IMR-90 (cell line): Measurements from ENCODE around the gene HDAC9. TPM values are rescaled to one million over a fixed set of nuclear protein-coding genes. Genes with fewer than 3 reads are reported as not detected.
A peak's percentile ranks its signal among the peaks of the same experiment; 100 is the strongest.

Experiments used
- ATAC-seq: fragments of 200-7000 bp; cut with Tn5 transposase; 2 replicates; pipeline ENCODE4 v1.9.1; 2020; ENCODE audit warnings: low read depth, mild to moderate bottlenecking, moderate library complexity
- BruUV-seq: library from RNA; stranded (reverse); fragments of 400-500 nt; replicated peaks from 2 replicates; lab custom pipeline; 2021; lab: Mats Ljungman, UMichigan
- CTCF ChIA-PET: fragments of 300-600 bp; formaldehyde crosslinking; extraction: SDS; loops from one replicate; lab custom pipeline; 2021; ENCODE audit warnings: antibody characterized with exemption; lab: Yijun Ruan, JAX
- POLR2A ChIA-PET: fragments of 300-600 bp; sonication (Branson Sonifier 250); formaldehyde crosslinking; loops from one replicate; lab custom pipeline; 2022; ENCODE audit warnings: antibody characterized with exemption; ENCODE audit not compliant: unreplicated experiment; lab: Charles Lee
- DNase-seq: peaks from one replicate; pipeline ENCODE4 v3.0.0; 2013
- H2AFZ ChIP-seq: replicated peaks from 2 replicates; pipeline ENCODE3; 2013; ENCODE audit warnings: low read length, mild to moderate bottlenecking; ENCODE audit not compliant: poor library complexity
- H2AK5ac ChIP-seq: 2 replicates; pipeline ENCODE4 v1.6.1; 2013; ENCODE audit warnings: low read depth, low read length, inconsistent platforms
- H2AK9ac ChIP-seq: replicated peaks from 2 replicates; pipeline ENCODE3; 2013; ENCODE audit warnings: mild to moderate bottlenecking, low read depth, low read length, moderate library complexity; ENCODE audit not compliant: poor library complexity
- H2BK120ac ChIP-seq: 2 replicates; pipeline ENCODE4 v1.6.1; 2013; ENCODE audit warnings: low read depth, low read length, inconsistent platforms
- H2BK15ac ChIP-seq: 3 replicates; pipeline ENCODE4 v1.6.1; 2013; ENCODE audit warnings: low read depth, low read length, inconsistent platforms
- H2BK20ac ChIP-seq: 2 replicates; pipeline ENCODE4 v1.6.1; 2013; ENCODE audit warnings: low read depth, mild to moderate bottlenecking, inconsistent platforms, low read length, moderate library complexity
- H2BK5ac ChIP-seq: 2 replicates; pipeline ENCODE4 v1.6.1; 2013; ENCODE audit warnings: mild to moderate bottlenecking, low read depth, low read length, inconsistent platforms; ENCODE audit not compliant: poor library complexity, severe bottlenecking
- H3K14ac ChIP-seq: replicated peaks from 2 replicates; pipeline ENCODE4 v1.6.1; 2013; ENCODE audit warnings: low read depth, low read length, inconsistent platforms
- H3K18ac ChIP-seq: 2 replicates; pipeline ENCODE4 v1.6.1; 2013; ENCODE audit warnings: low read depth, low read length, control low read depth
- H3K23ac ChIP-seq: 2 replicates; pipeline ENCODE4 v1.6.1; 2013; ENCODE audit warnings: low read depth, low read length, inconsistent platforms
- H3K27ac ChIP-seq: 2 replicates; pipeline ENCODE4 v1.5.1; 2013; ENCODE audit warnings: mild to moderate bottlenecking, control low read depth, low read length; ENCODE audit not compliant: insufficient read depth
- H3K27me3 ChIP-seq: 2 replicates; pipeline ENCODE4 v1.6.1; 2013; ENCODE audit warnings: low read length; ENCODE audit not compliant: control insufficient read depth, insufficient read depth
- H3K36me3 ChIP-seq: 2 replicates; pipeline ENCODE4 v1.6.1; 2013; ENCODE audit warnings: low read length, mixed read lengths; ENCODE audit not compliant: control insufficient read depth, insufficient read depth
- H3K4ac ChIP-seq: 2 replicates; pipeline ENCODE4 v1.6.1; 2013; ENCODE audit warnings: low read depth, low read length, inconsistent platforms
- H3K4me1 ChIP-seq: 2 replicates; pipeline ENCODE4 v1.6.1; 2013; ENCODE audit warnings: low read length, mixed read lengths; ENCODE audit not compliant: control insufficient read depth, insufficient read depth
- H3K4me2 ChIP-seq: 2 replicates; pipeline ENCODE4 v1.6.1; 2013; ENCODE audit warnings: low read depth, mild to moderate bottlenecking, control low read depth, low read length, moderate library complexity
- H3K4me3 ChIP-seq: 2 replicates; pipeline ENCODE4 v1.5.1; 2013; ENCODE audit warnings: low read depth, mild to moderate bottlenecking, control low read depth, low read length, moderate library complexity; ENCODE audit not compliant: insufficient read depth
- H3K56ac ChIP-seq: 2 replicates; pipeline ENCODE4 v1.6.1; 2013; ENCODE audit warnings: low read length, inconsistent platforms; ENCODE audit not compliant: insufficient read depth; ENCODE audit errors: extremely low read depth
- H3K79me1 ChIP-seq, 2 experiments: 2 replicates each; pipeline ENCODE4 v1.6.1; 2013; ENCODE audit warnings: low read length in 2 of 2, inconsistent platforms in 1 of 2, low read depth in 1 of 2
- H3K9ac ChIP-seq: 2 replicates; pipeline ENCODE4 v1.6.1; 2013; ENCODE audit warnings: low read depth, low read length, control low read depth
- H3K9me1 ChIP-seq: 2 replicates; pipeline ENCODE4 v1.6.1; 2013; ENCODE audit warnings: low read length, inconsistent platforms; ENCODE audit not compliant: insufficient read depth
- H3K9me3 ChIP-seq: 2 replicates; pipeline ENCODE4 v1.6.1; 2013; ENCODE audit warnings: low read length; ENCODE audit not compliant: control insufficient read depth, insufficient read depth
- H4K20me1 ChIP-seq: 2 replicates; pipeline ENCODE4 v1.6.1; 2013; ENCODE audit warnings: low read length, inconsistent platforms; ENCODE audit not compliant: insufficient read depth
- H4K5ac ChIP-seq: 2 replicates; pipeline ENCODE4 v1.6.1; 2013; ENCODE audit warnings: mild to moderate bottlenecking, low read depth, low read length, control low read depth
- H4K8ac ChIP-seq, 2 experiments: 2 replicates each; pipeline ENCODE4 v1.6.1; 2013; ENCODE audit warnings: low read depth in 2 of 2, low read length in 2 of 2, control low read depth in 1 of 2, inconsistent platforms in 1 of 2
- H4K91ac ChIP-seq: 2 replicates; pipeline ENCODE4 v1.6.1; 2013; ENCODE audit warnings: low read depth, low read length, inconsistent platforms; ENCODE audit not compliant: insufficient read depth
- BHLHE40 ChIP-seq: fragments of 150-350 bp; IDR thresholded peaks from 2 replicates; pipeline ENCODE4 v1.6.1; 2016; ENCODE audit warnings: mild to moderate bottlenecking, low read depth, low read length
- CEBPB ChIP-seq: IDR thresholded peaks from 2 replicates; pipeline ENCODE4 v1.6.1; 2012; ENCODE audit warnings: low read depth, low read length, improper control_type of control experiment
- FOS ChIP-seq: fragments of 150-350 bp; IDR thresholded peaks from 2 replicates; pipeline ENCODE4 v1.6.1; 2016; ENCODE audit warnings: low read depth, low read length
- MAFK ChIP-seq: IDR thresholded peaks from 2 replicates; pipeline ENCODE4 v1.6.1; 2012; ENCODE audit warnings: low read depth, low read length, improper control_type of control experiment
- MAZ ChIP-seq: IDR thresholded peaks from 2 replicates; pipeline ENCODE4 v1.6.1; 2012; ENCODE audit warnings: low read depth, mild to moderate bottlenecking, low read length, improper control_type of control experiment, moderate library complexity, borderline replicate concordance
- MXI1 ChIP-seq: IDR thresholded peaks from 2 replicates; pipeline ENCODE4 v1.6.1; 2012; ENCODE audit warnings: low read depth, mild to moderate bottlenecking, low read length, moderate library complexity, borderline replicate concordance
- NFE2L2 ChIP-seq: fragments of 150-350 bp; IDR thresholded peaks from 2 replicates; pipeline ENCODE4 v1.6.1; 2016; ENCODE audit warnings: low read depth, mild to moderate bottlenecking, low read length
- POLR2A ChIP-seq: IDR thresholded peaks from 2 replicates; pipeline ENCODE4 v1.6.1; 2012; ENCODE audit warnings: mild to moderate bottlenecking, low read depth, low read length
- RAD21 ChIP-seq: IDR thresholded peaks from 2 replicates; pipeline ENCODE4 v1.6.1; 2012; ENCODE audit warnings: low read length, improper control_type of control experiment
- RFX5 ChIP-seq: IDR thresholded peaks from 2 replicates; pipeline ENCODE4 v1.8.0; 2012; ENCODE audit warnings: low read depth, mild to moderate bottlenecking, low read length, moderate library complexity
- SMC3 ChIP-seq: fragments of 150-350 bp; IDR thresholded peaks from 2 replicates; pipeline ENCODE4 v1.6.1; 2016; ENCODE audit warnings: low read depth, mild to moderate bottlenecking, antibody characterized with exemption, low read length, moderate library complexity
- USF2 ChIP-seq: fragments of 150-350 bp; IDR thresholded peaks from 2 replicates; pipeline ENCODE4 v1.6.1; 2017; ENCODE audit warnings: mild to moderate bottlenecking, antibody characterized with exemption, low read length, low read depth
- WGBS, 2 experiments: methylation state at CpG; one replicate each; pipeline versions ENCODE4 v1.1.5 to v1.1.7; 2013; ENCODE audit warnings: missing lambda C conversion rate in 2 of 2; ENCODE audit not compliant: insufficient read length in 1 of 2; ENCODE audit errors: extremely low coverage in 2 of 2; 5-methylcytosine and 5-hydroxymethylcytosine counted together
- dilution Hi-C: fragments of 300-500 bp; cut with HindIII; formaldehyde crosslinking; loops from one replicate; pipeline ENCODE4 v1.14.3; 2018; ENCODE audit warnings: low sequenced_read_pairs; ENCODE audit not compliant: unreplicated experiment
- in situ Hi-C: fragments of 300-500 bp; cut with MboI; formaldehyde crosslinking; loops from 3 replicates; pipeline ENCODE4 v1.14.3; 2019; ENCODE audit warnings: low sequenced_read_pairs, inconsistent platforms, mixed read lengths
- intact Hi-C: fragments of 100-400 bp; cut with micrococcal nuclease; formaldehyde crosslinking; loops from 2 replicates; pipeline ENCODE4 v1.10.0; 2022
- polyA plus RNA-seq, 3 experiments: library from polyadenylated mRNA; depleted of rRNA; stranded (reverse); fragments of >200 nt; gene quantifications; 2 replicates each; pipeline ENCODE4 v1.2.3, GENCODE V29; 2012; ENCODE audit warnings: low replicate concordance in 1 of 3
- total RNA-seq: library from RNA; depleted of rRNA; stranded (reverse); fragments of >200 nt; gene quantifications from 2 replicates; pipeline ENCODE4 v1.2.3, GENCODE V29; 2012
- TF ChIP-seq, protein P1 (sequence below): conservative IDR thresholded peaks from 2 replicates; pipeline ENCODE4 v1.5.1; 2012; ENCODE audit warnings: mild to moderate bottlenecking, low read depth, low read length, improper control_type of control experiment
- TF ChIP-seq, protein P2 (sequence below): fragments of 150-350 bp; IDR thresholded peaks from 2 replicates; pipeline ENCODE4 v1.6.1; 2016; ENCODE audit warnings: low read depth, mild to moderate bottlenecking, low read length, moderate library complexity, borderline replicate concordance

The HDAC9 gene
- total and polyA plus RNA-seq, 2 of the 4 experiments (the other 2 are of a cell fraction): 4.3 to 24.7 TPM

GRCh38 chr7:18724318-18724717, 228.8 kb downstream of the HDAC9 start:
- Histone ChIP-seq H3K56ac (no peak overlapping the region), H4K20me1 (no peaks in the 10 kb centered on the region), H4K8ac (no peak overlapping the region), H3K4ac (no peak overlapping the region), H3K23ac (no peak overlapping the region), H3K27me3 (no peaks in the 10 kb centered on the region), H3K79me1 (no peaks in the 10 kb centered on the region), H3K9me1 (no peaks in the 10 kb centered on the region), H4K5ac (no peak overlapping the region), H3K36me3 (no peaks in the 10 kb centered on the region), H4K91ac (no peak overlapping the region), H2BK15ac (no peak overlapping the region), H2AK5ac (no peak overlapping the region), H2AK9ac (no peak overlapping the region), H2BK5ac (no peak overlapping the region), H3K9me3 (no peaks in the 10 kb centered on the region), H2BK20ac (no peak overlapping the region), H3K9ac (no peak overlapping the region), H3K14ac (no peak overlapping the region), H2BK120ac (no peak overlapping the region), H3K27ac (no peak overlapping the region), H3K4me1 (no peaks in the 10 kb centered on the region), H3K18ac (no peak overlapping the region), H2AFZ (no peak overlapping the region), H3K4me2 (no peak overlapping the region), H3K4me3 (no peak overlapping the region)
- ChIA-PET CTCF (no interaction called here), POLR2A (no interaction called here)
- ATAC-seq (no peak), DNase-seq (peak; percentile 44)
- no peak for TF ChIP-seq NFE2L2
- TF ChIP-seq MAFK: no peak
- no peak for TF ChIP-seq MXI1
- no peak for TF ChIP-seq CEBPB
- TF ChIP-seq SMC3: no peak
- TF ChIP-seq RAD21: no peak
- no peak for TF ChIP-seq FOS
- TF ChIP-seq BHLHE40: no peak
- TF ChIP-seq RFX5: no peak
- TF ChIP-seq, protein P1, sequence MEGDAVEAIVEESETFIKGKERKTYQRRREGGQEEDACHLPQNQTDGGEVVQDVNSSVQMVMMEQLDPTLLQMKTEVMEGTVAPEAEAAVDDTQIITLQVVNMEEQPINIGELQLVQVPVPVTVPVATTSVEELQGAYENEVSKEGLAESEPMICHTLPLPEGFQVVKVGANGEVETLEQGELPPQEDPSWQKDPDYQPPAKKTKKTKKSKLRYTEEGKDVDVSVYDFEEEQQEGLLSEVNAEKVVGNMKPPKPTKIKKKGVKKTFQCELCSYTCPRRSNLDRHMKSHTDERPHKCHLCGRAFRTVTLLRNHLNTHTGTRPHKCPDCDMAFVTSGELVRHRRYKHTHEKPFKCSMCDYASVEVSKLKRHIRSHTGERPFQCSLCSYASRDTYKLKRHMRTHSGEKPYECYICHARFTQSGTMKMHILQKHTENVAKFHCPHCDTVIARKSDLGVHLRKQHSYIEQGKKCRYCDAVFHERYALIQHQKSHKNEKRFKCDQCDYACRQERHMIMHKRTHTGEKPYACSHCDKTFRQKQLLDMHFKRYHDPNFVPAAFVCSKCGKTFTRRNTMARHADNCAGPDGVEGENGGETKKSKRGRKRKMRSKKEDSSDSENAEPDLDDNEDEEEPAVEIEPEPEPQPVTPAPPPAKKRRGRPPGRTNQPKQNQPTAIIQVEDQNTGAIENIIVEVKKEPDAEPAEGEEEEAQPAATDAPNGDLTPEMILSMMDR: no peak
- no peak for TF ChIP-seq POLR2A
- no peak for TF ChIP-seq MAZ
- TF ChIP-seq, protein P2, sequence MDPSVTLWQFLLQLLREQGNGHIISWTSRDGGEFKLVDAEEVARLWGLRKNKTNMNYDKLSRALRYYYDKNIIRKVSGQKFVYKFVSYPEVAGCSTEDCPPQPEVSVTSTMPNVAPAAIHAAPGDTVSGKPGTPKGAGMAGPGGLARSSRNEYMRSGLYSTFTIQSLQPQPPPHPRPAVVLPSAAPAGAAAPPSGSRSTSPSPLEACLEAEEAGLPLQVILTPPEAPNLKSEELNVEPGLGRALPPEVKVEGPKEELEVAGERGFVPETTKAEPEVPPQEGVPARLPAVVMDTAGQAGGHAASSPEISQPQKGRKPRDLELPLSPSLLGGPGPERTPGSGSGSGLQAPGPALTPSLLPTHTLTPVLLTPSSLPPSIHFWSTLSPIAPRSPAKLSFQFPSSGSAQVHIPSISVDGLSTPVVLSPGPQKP: no peak
- TF ChIP-seq USF2: no peak
- intact Hi-C loops: no loop called here
- BruUV-seq: no TSS peak
- in situ Hi-C loops: no loop called here
- dilution Hi-C loops: no loop called here
- WGBS, 2 experiments: no CpG with 5 or more reads among the region's 2 CpGs
